Germinal center (tissue), 1 donor: ENCODE data around the gene WWP2.
"Not testable (repeated sequence)": the region's sequence is repeated elsewhere in the genome, so short reads cannot be mapped to it uniquely, and the experiment has no call there.

Source experiments
- DNase-seq: peaks from one replicate; pipeline ENCODE4 v3.0.0; 2012; ENCODE audit warnings: mixed read lengths, low spot score

The WWP2 gene

GRCh38 chr16:69796285-69797118 lies 34.4 kb downstream of the WWP2 start:
- peak; percentile 60 for DNase-seq

- DNase-seq = no peak
These were observed 36.3 kb downstream of the WWP2 start for GRCh38 chr16:69798466-69798865.

- no peak for DNase-seq
These were observed 37.5 kb downstream of the WWP2 start for GRCh38 chr16:69799611-69800031.

GRCh38 chr16:69804297-69804696 lies 42.2 kb downstream of the WWP2 start:
- DNase-seq = no peak

- not testable (repeated sequence) for DNase-seq
These were observed 44.6 kb downstream of the WWP2 start for GRCh38 chr16:69806776-69807175.

GRCh38 chr16:69812688-69813014 lies 50.5 kb downstream of the WWP2 start:
- no peak for DNase-seq

GRCh38 chr16:69814078-69814477 lies 51.9 kb downstream of the WWP2 start:
- no peak for DNase-seq

GRCh38 chr16:69814561-69814960 lies 52.4 kb downstream of the WWP2 start:
- DNase-seq = no peak

GRCh38 chr16:69815216-69815883 lies 53.2 kb downstream of the WWP2 start:
- DNase-seq = not testable (repeated sequence)

- DNase-seq = no peak
These were observed 54.9 kb downstream of the WWP2 start for GRCh38 chr16:69816996-69817395.

GRCh38 chr16:69818891-69819545 lies 56.9 kb downstream of the WWP2 start:
- no peak for DNase-seq

GRCh38 chr16:69820926-69821541 lies 58.9 kb downstream of the WWP2 start:
- DNase-seq = no peak

GRCh38 chr16:69821844-69822173 lies 59.7 kb downstream of the WWP2 start:
- no peak for DNase-seq

GRCh38 chr16:69822174-69822935 lies 60.2 kb downstream of the WWP2 start:
- no peak for DNase-seq

- peak; percentile 55 for DNase-seq
These were observed 61.9 kb downstream of the WWP2 start for GRCh38 chr16:69823831-69824563.

- not testable (repeated sequence) for DNase-seq
These were observed 62.5 kb downstream of the WWP2 start for GRCh38 chr16:69824564-69825142.

- no peak for DNase-seq
These were observed 65.4 kb downstream of the WWP2 start for GRCh38 chr16:69827524-69827923.

GRCh38 chr16:69829338-69829737 lies 67.2 kb downstream of the WWP2 start:
- no peak for DNase-seq

GRCh38 chr16:69830146-69830533 lies 68.0 kb downstream of the WWP2 start:
- DNase-seq = no peak

- no peak for DNase-seq
These were observed 68.5 kb downstream of the WWP2 start for GRCh38 chr16:69830534-69831211.
